Measurements from ENCODE around the gene TRERF1.

Gene TRERF1

GRCh38 chr6:42190554-42191183, 261.1 kb downstream of the TRERF1 start:
- DNase-seq (ENCODE audit: low spot score), result peak; percentile 46

GRCh38 chr6:42188406-42188805, 263.3 kb downstream of the TRERF1 start:
- no peak for DNase-seq (ENCODE audit: low spot score)

DNA sequence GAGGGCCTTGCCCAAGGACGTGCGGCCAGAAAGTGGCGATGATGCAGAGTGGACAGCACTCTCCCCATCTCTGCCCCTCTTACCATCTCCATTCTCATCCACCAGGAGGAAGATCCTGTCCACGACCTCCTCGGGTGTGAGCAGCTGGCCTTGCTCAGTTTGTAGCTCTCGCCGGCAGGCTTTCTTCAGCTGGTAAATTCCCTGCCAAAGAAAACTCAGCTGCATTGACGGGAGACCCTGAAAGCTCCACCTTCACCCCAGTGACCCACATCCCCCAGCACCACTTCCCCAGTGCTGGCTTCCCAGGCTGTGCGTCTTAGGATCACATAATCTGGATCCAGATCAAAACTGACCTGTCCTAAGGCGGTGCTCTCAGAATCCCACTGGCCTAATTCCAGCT, 266.1 kb downstream of the TRERF1 start:
- DNase-seq (ENCODE audit: low spot score), result no peak

GRCh38 chr6:42184475-42184874, 267.3 kb downstream of the TRERF1 start:
- no peak for DNase-seq (ENCODE audit: low spot score)

GRCh38 chr6:42182101-42182500, 269.6 kb downstream of the TRERF1 start:
- DNase-seq (ENCODE audit: low spot score), result no peak

DNA sequence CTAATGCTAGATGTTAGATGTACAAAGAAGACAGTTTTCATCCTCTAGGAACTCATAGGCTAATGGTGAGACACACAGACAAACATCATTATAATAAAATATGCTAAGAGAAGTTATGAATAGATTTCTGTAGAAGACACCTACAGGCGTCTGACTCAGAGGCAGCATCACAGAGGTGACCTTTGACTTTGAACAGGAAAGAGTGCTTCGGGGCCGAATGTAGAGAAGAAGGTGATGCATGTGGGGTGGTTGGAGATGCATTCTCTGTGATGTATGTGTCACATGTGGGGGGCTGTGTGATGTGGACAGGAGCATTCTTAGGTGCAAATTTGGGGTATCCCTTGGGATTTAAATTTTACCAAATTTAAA, 271.8 kb downstream of the TRERF1 start:
- DNase-seq (ENCODE audit: low spot score), result no peak

DNA sequence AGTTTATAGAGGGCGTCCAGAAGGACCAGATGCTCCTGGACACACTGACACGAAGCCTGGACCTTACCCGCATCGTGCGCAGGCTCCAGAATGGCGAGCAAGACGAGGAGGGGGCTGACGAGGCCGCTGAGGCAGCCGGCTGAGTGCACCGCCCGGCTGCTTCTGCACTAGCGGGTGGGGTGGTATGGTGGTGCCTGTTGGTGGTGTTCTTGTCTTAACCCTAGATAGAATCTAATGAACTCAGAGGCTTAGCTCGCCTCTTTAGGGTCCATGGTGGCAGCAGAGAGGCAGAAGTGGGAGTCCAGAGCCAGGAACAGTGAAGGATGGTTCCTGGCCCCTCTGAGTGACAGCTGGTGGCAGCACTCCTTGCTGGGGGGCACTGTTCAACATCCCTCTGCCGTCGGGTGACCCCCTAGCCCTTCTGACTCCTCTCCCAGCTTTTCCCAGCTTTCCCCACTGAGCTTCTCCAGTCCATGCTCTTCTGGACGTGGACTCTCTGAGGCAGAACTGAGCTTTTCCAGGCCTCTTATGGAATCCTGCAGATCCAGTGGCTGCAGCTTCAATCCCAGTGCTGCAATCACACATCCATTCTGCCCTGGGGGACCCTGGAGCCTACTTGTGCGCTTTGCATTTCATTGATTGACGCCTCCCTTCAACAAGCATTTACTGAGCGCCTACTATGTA, 272.3 kb downstream of the TRERF1 start:
- no peak for DNase-seq (ENCODE audit: low spot score)

DNA sequence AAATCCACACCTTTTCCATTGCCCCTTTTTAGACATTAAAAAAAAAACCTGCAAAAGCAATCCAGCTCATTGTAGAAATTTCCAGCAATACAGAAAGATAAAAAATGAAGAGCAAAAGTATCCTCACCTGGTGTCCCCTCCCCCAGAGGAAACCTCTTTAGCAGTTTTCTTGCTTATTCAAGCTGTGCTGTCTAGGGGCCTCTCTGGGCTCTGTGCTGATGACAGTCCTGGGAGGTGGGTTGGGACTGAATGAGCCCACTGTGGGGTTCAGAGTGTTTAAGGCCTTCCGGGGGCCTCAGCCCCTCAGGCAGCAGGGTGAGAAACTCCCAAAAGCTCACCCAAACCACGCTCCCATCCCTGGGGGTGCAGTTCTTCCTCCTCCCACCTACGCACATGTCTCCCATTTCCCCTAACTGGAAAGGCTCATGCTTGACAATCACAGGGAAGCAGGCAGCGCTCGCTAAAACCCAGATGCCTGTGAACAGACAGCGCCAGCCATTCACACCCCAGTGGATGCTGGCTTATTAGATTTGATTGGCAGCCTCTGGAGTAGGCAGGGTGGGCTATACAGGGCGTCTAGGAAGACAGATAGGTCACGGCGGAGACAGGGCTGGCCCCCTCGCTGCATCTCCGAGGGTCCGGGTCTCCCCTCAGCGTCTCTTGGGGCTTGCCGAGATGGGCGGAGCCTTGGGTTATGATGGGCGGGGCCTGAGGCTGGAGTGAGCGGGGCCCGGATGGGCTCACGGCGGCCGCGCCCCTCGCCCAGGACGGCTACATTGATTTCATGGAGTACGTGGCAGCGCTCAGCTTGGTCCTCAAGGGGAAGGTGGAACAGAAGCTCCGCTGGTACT, 274.0 kb downstream of the TRERF1 start:
- DNase-seq (ENCODE audit: low spot score), result no peak

DNA sequence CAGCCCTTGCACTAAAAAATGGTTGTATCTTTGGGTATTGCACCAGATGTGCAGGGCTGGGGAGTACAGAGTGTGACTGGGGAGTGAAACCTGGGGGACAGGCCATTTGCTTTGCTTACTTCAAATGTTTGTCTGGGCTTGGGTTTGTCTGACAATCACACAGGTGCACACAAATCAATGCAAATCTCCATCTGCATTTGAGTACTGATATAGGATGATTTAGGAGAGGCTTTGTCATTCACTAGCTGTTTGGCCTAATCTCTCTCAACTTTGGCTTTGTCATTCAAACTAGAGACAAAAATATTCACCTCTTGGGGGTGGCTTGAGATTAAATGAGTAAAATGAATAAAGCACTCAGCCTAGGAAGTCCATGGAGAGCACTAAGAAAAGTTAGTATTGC, 274.7 kb downstream of the TRERF1 start:
- DNase-seq (ENCODE audit: low spot score), result no peak

GRCh38 chr6:42175860-42176259, 275.9 kb downstream of the TRERF1 start:
- no peak for DNase-seq (ENCODE audit: low spot score)
